OCI-M1 (cell line): ENCODE measurements around the gene RASAL1.

ENCODE experiments used
- DNase-seq: peaks from one replicate; lab custom pipeline; 2025; lab: John Stamatoyannopoulos, UW

RASAL1 gene

DNA sequence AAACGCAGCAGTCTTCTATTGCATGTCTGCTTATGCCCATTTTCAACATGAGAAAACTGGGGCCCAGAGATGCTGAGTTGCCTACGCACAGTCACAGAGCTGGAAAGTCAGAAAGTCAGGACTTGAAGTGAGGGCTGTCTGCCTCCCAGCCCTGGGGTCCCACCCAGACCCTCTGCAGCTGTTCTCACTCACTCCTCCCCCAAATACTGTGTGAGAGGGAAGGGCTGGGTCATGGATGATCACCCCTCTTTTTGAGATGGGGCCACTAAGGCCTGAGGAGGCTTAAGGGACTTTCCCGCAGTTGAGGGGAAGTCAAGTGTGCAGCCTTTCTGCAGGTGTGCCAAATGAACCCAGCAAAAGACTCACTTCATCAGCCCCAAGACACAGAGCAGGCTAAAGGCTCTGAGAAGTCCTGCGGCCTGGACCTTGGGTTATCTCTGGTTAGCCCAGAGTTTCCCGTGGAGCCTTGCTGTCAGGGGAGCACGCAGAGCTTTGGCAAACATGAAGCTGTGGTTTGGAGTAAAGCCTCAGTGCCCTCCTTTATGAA lies 60.4 kb downstream of the RASAL1 start:
- no peak for DNase-seq

GRCh38 chr12:113073586-113073985 lies 62.0 kb downstream of the RASAL1 start:
- no peak for DNase-seq

- DNase-seq = no peak
These were observed 63.4 kb downstream of the RASAL1 start for GRCh38 chr12:113072136-113072535.

GRCh38 chr12:113071135-113072112 lies 64.1 kb downstream of the RASAL1 start:
- DNase-seq = no peak

GRCh38 chr12:113070117-113070906 lies 65.2 kb downstream of the RASAL1 start:
- DNase-seq = no peak

DNA sequence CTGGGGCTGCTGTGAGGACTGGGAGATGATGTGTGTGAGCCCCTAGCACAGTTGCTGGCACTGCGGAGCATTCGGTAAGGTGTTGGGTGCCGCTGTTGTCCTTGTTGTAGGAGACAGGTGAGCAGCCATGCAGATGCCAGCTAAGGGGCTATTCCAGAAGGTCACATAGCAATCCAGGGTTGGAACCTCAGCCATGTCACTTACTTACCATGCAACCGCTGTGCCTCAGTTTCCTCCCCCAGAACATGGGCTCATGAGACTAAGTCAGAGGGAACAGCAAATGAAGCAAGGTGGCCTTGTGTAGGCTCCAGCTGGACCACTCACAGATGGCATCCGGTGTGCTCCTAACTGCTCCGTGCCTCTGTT lies 65.8 kb downstream of the RASAL1 start:
- no peak for DNase-seq

- no peak for DNase-seq
These were observed 66.4 kb downstream of the RASAL1 start for GRCh38 chr12:113069149-113069548.

DNA sequence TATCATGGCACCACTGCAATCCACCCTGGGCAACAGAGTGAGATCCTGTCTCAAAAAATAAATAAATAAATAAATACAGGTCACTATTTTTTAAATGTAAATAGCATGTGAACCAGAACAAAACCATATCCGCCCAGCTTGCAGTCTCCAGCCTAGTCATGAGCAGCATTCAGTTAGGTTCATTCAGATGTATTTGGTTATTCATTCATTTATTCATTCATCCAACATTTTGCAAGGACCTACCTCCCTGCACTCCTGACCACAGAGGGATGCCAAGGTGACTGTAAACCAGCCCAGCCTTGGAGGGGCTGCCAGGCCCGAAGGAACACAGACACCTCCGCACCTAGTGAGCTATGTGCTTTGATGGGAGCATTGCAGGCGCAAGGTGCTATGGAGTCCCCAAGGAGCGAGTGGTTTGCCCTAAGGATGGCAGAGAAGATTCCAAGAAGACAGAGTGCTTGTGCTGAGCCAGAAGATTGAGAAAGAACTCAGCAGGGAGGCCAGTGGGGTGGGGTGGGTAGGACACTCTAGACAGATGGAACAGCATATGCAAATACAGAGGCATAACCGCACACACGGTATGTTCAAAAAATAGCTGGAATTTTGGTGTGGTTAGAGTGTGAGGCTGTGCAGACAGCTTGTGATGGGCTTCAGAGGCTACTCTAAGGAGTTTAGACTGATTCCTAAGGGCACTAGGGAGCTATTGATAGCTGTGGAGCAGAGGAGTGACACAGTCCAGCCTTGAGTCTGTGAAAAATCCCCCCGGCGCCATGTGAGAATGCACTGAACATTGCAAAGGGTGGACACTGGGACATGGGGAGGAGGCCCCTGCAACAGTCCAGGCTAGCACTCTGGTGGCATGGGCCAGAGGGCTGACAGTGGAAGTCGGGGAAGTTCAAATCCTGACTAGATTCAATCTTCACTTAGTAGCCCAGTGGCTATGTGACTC lies 67.3 kb downstream of the RASAL1 start:
- DNase-seq = no peak

GRCh38 chr12:113066813-113067400 lies 68.7 kb downstream of the RASAL1 start:
- no peak for DNase-seq

DNA sequence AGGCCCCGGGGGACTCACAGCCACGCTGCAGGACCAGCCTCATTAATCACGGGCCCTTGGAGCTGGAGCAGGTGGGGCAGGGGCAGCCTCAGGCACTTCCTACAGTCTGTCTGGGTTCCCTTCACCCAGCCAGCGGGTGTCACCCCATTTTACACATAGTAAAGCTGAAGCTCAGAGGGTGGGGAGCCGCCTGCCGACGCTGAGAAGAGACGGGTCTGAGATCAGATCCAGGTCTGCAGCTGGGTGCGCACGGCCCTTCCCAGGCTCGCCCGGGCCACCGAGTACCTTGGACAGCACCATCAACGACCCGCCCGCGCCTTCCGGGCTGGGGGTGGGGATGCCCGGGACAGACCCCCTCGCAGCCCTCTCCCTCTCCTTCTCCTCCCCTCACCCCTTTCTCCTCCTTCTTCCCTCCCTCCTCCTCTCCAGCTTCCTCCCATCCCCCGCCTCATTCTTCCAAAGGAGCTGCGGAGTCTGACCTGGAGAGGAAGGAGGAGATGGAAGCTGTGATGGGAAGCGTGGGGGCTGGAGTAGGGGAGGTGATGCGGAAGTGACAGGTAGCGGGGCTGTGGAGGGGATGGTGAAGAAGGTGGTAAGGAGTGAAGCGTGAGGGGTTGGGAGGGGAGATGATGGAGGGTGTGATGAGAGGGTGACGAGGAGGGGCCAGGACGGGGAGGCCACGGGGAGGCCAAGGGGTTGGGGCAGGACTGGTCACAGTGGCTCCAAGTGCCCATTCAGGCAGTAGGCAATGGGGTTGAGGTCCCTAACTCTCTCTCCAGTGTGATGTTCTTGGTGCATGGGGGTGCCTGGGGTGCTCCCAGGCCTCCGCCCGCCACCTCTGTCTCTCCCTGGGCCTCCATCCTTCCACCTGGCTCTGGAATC lies 70.2 kb downstream of the RASAL1 start:
- DNase-seq = peak; percentile 5

DNA sequence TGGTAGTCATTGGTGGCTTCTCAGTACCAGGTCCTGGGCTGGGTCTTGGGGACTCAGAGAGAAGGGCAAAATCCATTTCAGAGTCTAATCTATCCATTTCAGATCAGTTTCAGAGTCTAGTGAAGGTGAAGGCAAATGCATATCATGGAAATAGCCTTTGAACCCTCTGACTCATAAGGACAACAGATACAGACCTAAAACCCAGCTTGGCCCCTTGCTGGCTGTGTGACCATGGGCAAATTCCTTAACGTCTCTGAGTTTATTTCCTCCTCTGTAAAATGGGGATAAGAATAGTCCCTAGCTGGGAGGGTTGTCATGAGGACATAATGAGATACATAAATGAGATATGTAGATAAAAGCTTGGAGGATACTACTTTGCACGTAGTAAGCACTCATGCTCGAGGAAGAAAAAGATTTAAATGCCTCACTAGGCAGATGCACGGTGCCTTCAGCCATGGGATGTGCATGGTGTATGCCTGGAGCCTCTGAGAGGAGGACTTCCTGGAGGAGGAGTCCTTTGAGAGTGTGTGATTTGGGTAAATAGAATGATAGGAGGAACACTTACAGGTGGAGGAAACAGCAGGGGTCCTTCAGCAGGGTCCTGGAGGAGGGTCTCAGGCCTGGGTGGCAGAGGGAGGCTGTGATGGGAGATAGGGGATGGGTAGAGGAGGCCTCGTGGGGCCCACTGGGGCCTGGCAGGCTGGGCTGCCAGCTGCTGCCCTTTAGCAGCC lies 71.0 kb downstream of the RASAL1 start:
- DNase-seq = no peak

DNA sequence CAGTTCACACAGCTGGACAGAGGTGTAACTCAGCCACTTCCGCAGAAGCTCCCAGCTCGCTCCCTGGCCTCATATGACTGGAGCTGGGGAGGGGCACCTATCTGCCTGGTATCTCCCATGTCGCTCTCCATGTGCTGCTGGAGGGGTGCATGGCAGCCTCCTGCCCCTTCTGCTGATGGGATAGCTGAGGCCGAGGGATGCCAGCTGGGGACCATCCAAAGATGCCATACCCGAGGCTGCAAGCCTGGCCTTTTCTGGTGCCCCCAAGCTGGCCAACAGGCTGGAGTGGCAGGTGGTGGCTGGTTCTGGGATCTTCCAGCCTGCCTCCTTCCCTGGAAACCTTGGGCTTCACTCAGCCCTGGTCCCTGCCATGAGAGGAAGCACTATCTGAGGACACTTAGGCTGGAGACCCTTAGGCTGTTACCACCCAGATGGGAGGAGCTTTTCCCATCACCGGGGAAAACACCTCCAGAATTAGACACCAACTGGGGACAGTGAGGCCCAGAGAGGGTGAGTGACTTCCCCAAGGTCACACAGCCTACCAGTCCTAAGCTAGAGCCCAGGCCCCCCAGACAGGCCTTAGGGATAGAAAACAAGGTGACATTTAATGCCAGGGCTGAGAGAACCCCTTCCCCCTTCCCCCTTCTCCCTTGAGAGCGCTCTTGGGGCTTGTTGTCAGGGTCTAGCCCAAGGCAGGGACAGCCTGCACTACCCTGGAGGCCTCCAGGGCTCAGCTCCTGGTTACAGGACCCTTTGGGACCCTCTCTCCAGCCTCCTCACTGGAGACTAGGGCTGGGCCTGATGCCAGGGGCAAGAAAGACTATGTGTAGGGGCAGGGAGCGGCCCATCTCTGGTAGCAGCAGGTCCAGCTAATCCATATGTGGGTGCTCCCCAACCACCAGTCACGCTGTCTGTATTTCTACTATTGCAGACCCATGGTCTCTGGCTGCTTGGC lies 71.9 kb downstream of the RASAL1 start:
- no peak for DNase-seq

DNA sequence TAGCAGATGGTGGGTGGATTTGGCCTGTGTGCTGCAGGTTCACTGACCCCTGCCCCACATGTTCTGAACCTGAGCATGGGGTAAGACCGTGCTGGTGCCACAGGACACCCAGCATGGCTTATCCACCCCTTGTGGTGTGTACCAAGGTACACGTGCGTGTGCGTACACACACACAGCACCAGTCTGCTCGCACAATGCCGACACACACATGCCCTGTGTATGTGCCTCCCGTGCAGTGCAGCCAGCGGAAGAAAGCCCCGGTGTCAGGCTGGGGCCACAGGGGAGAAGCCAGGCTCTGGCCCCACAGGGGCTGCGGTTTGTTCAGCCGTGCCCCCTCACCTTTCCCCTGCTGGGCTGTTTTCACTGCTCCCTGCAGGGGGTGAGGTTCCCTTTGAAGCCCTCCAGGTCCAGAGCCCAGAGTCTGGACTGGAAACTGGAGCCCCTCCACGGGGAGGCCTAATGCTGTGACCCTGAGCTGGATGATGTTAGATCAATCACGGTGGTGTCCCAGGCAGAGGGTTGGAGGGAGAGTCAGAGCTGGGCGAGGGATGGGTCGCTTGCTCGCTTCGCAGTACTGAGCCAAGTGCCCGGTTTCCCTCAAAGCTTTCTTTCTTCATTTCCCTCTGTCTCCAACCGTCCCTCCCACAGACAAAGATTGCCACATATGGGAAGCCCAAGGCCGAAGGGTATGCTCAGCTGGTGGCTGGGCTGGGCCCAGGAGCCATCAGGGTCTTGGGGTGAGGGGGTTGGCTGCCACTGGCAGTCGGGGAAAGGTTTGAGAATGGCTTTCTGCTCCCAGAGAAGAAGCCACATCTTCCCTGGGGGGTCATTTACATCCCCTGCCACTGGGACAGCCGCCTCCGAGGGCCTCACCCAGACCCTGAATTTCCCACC lies 72.8 kb downstream of the RASAL1 start:
- no peak for DNase-seq

GRCh38 chr12:113061061-113061694 lies 74.4 kb downstream of the RASAL1 start:
- no peak for DNase-seq

- DNase-seq = no peak
These were observed 75.1 kb downstream of the RASAL1 start for GRCh38 chr12:113060336-113060960.

DNA sequence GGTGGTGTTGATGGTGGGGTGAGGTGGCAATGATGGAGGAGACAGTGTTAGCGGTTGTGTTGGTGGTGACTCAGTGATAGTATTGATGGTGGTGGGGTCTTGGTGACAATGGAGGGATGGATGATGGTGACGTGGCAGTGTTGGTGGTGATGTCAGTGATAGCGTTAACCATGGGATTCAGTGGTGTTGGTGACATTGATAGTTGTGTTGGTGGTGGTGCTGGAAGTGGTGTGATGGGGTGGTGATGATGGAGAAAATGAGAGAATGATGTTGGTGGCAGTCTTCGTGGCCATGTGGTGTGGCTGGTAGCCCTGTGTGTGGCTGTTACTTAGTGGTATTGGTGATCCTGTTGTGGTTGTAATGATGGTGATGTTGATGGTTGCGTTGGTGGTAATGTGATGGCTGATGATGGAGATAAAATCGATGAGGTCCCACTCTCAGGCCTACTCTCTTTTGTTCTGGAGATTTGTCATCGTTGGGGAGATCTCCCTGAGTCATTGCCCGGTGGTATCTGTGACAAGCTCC lies 76.4 kb downstream of the RASAL1 start:
- no peak for DNase-seq
